SW480 (cell line): ENCODE measurements around the gene INTS6.
A peak's percentile ranks its signal among the peaks of the same experiment; 100 is the strongest.
"Not testable (repeated sequence)": the region's sequence is repeated elsewhere in the genome, so short reads cannot be mapped to it uniquely, and the experiment has no call there.

Experiments
- DNase-seq: peaks from one replicate; pipeline ENCODE4 v3.0.0-alpha.2; 2016; ENCODE audit warnings: low spot score

Gene INTS6

DNA sequence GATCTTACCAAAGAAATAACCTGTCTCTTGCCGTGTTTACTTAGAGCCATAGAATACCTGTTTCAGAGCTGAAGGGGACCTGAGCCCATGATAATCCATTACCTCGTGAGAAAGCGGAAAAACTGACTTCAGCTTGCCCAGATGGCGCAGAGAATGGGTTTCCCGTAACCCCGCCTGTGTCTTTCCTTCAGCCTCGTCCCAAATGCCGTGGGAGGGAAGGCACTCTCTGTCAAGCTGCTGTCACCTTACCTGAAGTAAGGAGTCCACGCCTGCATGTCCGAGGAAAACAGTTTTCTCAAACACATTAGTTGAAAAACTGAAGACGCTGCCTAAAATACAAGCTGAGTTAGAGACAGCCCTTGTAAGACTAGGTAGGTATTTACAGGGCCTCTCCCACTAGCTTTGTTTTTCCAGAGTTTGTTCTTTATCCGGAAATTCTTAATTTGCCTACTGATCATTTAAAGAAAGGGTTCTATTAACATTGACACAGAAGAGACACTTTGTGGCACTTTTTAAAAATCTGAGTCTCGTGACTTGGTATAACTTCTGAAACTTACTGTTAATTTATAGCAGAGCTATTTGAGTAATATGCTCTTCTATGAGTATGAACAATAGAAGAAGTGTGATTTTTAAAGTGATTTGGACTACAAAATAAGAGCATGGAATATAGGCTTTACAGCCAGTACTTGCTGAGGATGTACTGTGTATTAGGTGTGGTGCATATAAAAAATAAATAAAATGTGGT, 1.3 kb upstream of the INTS6 start:
- peak; percentile 41 for DNase-seq

DNA sequence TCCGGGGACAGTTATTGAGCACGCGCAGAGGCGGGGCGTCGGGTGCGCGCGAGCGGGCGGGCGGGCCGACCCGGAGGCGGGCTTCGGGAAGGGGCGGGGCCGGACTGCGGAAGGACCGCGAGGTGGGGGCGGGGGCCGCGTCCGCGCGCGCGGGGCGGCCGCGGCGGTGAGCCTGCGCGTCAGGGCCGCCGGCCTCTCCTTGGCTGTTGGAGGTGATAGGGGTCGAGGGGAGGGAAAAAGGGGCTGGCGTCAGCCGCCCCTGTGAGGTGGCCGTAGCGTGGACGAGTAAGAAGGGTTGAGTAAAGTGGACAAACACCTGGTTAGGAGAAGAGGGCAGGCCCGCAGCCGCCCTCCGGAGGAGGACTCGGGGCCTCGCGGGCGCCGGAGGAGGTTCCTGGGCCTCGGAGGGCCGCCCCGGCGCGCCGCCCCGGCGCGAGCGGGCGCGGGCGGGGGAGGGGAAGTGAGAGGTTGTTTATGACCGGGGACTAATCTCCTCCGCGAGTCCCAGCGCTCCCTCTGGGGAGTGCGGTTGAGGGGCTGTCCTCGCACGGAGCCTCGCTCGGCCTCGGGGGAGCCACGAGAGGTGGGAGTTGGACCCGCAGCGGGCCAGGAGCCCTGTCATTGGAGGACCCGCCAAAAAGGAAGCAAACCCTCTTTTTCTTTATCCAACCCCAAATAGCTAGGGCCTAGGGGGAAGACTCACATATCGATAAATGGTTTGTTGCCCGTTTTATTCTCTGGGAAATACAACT, 547 bp upstream of the INTS6 start:
- DNase-seq = peak; percentile 73

GRCh38 chr13:51451467-51452360, 1.1 kb downstream of the INTS6 start:
- DNase-seq = peak; percentile 87

DNA sequence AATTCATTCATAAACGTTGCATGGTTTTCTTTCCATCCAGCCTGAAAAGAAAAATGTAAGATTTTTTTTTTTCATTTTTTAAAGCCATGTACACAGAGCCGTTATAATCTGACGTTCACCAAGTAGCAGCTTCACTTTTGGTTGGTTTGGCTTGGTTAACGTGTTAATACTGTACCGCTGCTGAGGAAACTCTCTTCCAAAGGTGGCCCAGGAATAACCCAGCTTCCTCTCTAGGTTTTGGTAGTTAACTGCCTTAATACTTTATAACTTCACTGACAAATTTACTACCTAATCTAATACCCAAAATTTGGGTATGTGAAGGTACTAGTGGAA, 1.7 kb downstream of the INTS6 start:
- no peak for DNase-seq

- no peak for DNase-seq
Measured at GRCh38 chr13:51449018-51449417, 3.8 kb downstream of the INTS6 start.

- peak; percentile 25 for DNase-seq
Measured at GRCh38 chr13:51444922-51445321, 7.9 kb downstream of the INTS6 start.

DNA sequence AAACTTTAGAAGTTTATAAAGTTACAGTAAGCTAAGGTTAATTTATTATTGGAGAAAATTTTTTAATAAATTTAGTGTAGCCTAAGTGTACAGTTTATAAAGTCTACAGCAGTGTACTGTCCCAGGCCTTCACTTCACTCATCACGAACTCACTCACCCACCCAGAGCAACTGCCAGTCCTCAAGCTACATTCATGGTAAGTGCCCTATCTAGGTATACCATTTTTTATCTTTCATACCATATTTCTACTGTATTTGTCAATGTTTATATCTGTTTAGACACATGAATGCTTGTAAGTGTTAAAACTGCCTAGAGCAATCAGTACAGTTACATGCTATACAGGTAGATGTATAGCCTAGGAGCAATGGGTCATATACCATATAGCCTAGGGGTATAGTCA, 12.5 kb downstream of the INTS6 start:
- DNase-seq = no peak

DNA sequence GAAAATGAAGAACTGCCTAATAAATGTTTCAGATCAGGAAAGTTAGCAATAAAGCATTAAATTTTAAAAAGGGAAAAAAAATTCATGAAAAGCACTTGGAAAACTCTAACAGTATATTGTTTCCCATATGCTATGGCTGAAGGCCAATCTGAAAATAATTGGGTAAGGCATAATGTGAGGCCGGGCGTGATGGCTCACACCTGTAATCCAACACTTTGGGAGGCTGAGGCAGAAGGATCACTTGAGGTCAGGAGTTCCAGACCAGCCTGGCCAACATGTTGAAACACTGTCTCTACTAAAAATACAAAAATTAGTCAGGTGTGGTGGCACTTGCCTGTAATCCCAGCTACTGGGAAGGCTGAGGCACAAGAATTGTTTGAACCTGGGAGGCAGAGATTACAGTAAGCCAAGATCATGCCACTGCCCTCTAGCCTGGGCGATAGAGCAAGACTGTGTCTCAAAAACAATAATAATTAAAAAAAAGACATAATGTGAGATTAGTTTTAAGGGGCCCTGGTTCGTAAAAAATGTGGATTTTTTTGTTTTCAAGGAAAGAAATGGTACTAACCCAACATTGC, 15.2 kb downstream of the INTS6 start:
- no peak for DNase-seq

- peak; percentile 57 for DNase-seq
Measured at GRCh38 chr13:51435002-51435578, 17.7 kb downstream of the INTS6 start.

GRCh38 chr13:51432576-51432975, 20.3 kb downstream of the INTS6 start:
- DNase-seq = no peak

DNA sequence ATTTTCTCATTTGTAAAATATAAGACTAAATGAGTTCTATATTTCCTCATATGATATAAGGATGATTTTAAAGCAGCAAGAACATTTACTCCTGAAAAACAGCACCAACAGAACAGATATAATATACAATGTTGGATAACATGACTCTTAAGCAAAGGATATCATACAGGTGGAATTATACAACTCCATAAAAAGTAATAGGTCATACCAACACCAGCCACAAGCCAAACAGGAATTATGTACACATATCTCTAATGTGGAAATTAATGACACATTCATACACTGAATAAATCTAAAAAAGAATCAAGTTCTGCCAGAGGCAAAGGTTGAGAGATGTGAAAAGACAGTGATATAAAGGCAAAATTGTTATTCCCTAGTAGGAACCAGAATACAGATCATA, 25.9 kb downstream of the INTS6 start:
- no peak for DNase-seq

GRCh38 chr13:51425410-51426042, 27.3 kb downstream of the INTS6 start:
- DNase-seq = no peak

GRCh38 chr13:51423766-51424165, 29.1 kb downstream of the INTS6 start:
- no peak for DNase-seq

- DNase-seq = no peak
Measured at GRCh38 chr13:51422484-51422883, 30.4 kb downstream of the INTS6 start.

DNA sequence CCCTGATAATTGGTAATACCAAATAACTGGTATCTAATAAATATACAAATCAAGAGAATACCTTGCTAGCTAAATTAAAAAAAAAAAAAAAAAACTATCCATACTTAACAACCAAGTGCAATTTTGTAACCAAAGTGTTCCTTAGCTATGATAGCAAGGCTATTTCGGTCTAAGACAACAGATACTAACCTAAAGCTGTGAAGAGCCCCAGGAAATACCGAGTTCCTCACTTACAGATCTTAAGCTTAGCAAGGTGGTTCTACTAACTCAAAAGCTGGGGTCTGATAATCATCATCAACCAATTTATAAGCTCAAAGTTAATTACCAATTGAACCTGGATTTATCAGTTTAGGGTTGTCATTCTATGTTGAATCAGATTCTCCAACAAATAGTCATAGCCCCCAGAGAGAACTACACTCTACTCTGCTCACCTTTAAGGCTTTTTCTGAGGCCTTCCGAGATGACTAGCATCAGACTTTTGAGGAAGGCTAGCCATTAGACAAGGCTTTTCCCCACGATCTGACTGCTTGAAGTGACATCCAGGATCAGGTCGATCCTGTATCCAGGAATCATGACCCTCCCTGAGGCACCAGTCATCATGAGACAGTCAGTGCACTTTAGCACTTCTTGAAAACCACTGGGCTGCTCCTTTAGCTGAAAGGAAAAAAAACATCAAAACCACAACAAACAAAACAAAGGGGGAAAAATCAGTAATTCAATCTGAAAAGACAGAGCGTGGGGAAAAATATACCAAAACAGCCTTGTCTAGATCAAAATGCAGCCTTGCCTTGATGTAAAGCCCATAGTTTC, 31.9 kb downstream of the INTS6 start:
- no peak for DNase-seq

DNA sequence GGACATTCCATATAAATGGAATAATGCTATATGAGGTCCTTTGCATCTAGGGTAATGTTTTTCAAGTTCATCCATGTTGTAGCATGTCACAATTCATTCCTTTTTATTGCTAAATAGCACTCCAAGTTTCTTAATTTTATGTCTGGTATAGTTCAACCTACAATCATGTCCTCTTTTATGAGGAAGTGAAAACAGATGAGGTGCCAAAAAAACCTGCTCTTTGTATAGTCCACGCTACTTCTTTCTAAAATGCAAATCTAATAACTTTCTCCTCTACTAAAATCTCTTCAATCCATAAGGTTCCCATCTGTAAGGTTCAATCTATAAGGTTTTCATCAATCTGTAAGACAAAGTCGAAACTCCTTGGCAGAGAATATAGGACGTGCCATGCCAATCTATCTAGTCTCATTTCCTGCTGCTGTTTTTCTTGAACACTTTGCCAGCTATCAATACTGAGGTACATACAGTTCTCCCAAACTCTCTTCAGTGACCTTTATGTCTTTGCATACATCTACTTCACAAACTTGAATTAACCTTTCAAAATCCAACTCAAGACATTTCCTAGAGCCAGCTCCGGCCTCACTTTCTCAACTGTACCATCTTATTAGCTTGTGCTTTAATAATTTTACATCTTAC, 33.7 kb downstream of the INTS6 start:
- DNase-seq = no peak

GRCh38 chr13:51417716-51418115, 35.1 kb downstream of the INTS6 start:
- no peak for DNase-seq

DNA sequence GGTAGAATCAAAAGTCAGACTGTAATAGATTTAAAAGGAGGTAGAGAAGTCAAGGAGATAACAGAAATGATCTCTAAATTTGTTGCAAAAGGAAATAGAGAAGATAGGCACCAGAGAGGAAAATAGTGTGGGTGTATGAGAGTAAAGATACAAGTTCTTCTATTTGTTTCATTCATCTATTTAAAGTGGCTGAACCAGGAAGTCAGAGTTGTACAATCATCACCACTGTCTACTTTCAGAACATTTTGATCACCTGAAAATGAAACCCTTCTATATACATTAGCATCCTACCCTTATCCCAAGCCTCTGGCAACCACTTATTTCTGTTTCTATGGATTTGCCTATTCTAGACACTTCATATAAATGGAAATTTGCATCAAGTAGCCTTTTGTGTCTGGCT, 36.7 kb downstream of the INTS6 start:
- DNase-seq = no peak

DNA sequence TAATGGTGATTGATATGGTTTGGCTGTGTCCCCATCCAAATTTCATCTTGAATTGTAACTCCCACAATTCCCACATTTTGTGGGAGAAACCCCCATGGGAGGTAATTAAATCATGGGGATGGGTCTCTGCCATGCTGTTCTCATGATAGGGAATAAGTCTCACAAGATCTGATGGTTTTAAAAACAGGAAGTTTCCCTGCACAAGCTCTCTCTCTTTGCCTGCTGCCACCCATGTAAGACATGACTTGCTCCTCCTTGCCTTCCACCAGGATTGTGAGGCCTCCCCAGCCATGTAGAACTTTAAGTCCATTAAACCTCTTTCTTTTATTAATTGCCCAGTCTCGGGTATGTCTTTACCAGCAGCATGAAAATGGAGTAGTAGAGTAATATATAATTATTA, 37.5 kb downstream of the INTS6 start:
- DNase-seq = not testable (repeated sequence)

DNA sequence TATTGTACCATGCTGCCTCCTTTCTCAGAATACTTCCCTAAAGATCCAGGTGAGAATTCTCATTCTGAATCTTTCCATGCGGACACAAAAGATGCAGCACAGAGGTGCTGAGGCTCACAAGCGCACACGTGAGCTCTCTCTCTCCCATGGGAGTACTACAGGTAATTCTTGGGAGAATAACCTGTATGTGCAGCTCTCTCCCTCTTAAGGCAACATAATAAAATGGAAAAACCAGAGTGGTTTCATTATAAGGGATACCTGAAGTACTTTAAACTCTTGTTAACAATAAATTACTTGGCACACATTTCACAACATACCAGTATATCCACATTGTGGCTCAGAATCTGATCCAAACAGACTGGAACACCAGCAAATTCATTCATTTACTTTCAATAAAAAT, 40.4 kb downstream of the INTS6 start:
- DNase-seq = no peak
